Measurements from ENCODE around the gene CDC27. TPM values are rescaled to one million over a fixed set of nuclear protein-coding genes. Genes with fewer than 3 reads are reported as not detected.

The CDC27 gene, protein sequence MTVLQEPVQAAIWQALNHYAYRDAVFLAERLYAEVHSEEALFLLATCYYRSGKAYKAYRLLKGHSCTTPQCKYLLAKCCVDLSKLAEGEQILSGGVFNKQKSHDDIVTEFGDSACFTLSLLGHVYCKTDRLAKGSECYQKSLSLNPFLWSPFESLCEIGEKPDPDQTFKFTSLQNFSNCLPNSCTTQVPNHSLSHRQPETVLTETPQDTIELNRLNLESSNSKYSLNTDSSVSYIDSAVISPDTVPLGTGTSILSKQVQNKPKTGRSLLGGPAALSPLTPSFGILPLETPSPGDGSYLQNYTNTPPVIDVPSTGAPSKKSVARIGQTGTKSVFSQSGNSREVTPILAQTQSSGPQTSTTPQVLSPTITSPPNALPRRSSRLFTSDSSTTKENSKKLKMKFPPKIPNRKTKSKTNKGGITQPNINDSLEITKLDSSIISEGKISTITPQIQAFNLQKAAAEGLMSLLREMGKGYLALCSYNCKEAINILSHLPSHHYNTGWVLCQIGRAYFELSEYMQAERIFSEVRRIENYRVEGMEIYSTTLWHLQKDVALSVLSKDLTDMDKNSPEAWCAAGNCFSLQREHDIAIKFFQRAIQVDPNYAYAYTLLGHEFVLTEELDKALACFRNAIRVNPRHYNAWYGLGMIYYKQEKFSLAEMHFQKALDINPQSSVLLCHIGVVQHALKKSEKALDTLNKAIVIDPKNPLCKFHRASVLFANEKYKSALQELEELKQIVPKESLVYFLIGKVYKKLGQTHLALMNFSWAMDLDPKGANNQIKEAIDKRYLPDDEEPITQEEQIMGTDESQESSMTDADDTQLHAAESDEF
- total RNA-seq = 100 to 1,000 TPM; 124 to 146 TPM

DNA sequence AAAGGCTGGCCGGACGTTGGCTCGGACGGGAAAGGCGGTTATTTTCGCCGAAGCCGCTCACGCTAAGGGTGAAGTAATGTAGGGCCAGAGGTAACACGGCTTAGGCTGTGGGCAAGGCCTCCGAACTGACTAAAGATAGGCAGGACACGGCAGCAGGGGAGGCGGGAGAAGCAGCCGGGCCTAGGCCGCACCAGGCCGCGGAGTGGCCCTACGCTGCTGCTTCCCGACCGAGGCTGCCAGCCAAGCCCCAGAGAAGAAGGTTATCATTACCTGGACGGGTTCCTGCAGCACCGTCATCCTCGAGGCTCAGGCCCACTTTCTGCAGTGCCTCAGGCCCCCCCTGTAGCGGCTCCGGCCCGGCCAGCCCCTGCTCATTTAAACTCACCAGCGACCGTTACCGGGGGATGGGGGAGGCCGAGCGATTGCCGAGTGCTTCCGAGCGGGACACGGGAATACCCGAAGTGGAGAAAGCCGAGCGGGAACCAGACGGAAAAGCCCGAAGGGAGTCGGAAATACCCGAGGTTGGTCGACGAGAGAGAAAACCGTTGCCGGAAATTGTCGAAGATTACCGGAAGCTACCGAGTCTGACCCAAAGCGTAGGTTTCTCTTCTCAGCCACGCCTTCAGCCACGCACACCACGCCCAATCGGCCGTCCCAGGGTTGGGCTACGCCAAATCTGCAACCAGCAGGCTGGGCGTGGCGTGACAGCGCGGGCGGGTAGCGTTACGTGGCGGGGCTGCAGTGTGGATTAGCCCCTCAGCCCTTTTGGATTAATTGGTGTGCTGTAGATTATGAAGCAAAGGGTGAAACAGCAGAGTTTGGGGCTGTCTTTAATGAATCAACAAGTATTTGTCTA is at the start of gene CDC27:
Gene CDC27 (minus strand): TSS at position 420 of the 856 bp plus-strand sequence. CDS start 123 bp downstream, at position 297.
- H3K27me3 Mint-ChIP-seq (ENCODE audit: low read depth) = no peaks in the 10 kb centered on the region
- H3K9me3 Mint-ChIP-seq = no peaks in the 10 kb centered on the region
- H3K27ac Mint-ChIP-seq = peak within 1 kb of the TSS; percentile 99
- H3K4me1 Mint-ChIP-seq (ENCODE audit: low read depth) = peaks cover 40% of the 10 kb centered on the region
- peak; percentile 96 to 98 for ATAC-seq (replicated peaks in 1 of 2)
- DNase-seq = peak; percentile 100
- H3K36me3 Mint-ChIP-seq (ENCODE audit: insufficient read depth in 2 of 2) = peaks cover 2 to 10% of the 10 kb centered on the region in 2 donors
- peak within 1 kb of the TSS; percentile 93 to 96 for H3K4me3 Mint-ChIP-seq

DNA sequence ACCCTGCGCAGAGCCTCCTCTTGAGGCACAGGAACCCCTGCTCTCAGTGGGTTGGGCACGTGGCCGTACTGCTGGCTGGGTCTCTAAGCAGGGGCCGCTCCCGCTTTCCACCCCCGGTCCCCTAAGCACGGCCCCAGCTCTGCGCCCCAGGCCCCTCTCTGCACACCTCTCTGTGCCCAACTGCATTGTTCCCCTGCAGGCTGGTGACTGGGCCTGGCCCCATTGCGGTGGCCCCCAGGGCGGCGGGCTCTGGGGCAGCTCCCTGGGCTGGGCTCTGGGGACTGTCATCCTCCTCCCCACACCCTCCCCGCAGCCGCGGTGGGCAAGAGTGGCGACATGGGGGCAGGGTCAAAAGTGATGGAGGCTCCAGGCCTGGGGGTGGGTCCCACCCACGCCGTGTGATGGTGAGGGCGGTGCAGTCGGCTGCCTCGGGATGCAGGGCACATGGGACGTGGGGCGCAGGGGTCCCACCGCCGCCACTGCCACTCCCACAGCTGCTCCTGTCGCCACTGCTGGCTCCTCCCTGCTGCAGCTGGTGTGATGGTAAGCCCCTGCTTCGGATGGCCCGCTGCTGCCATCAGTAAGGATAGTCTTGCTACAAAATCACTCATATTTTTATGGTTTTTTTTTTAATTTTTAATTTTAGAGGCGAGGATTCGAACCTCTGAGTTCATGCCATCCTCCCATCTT is 49.4 kb upstream of the CDC27 start:
- Mint-ChIP-seq H3K4me1 (ENCODE audit: low read depth) (peaks cover 12% of the 10 kb centered on the region), H3K27me3 (ENCODE audit: low read depth) (peaks cover 6% of the 10 kb centered on the region), H3K36me3 (ENCODE audit: insufficient read depth in 2 of 2) (no peaks in the 10 kb centered on the region), H3K27ac (no peak overlapping the region), H3K9me3 (no peaks in the 10 kb centered on the region), H3K4me3 (no peak overlapping the region)
- ATAC-seq (replicated peaks in 1 of 2) (no peak), DNase-seq (no peak)

DNA sequence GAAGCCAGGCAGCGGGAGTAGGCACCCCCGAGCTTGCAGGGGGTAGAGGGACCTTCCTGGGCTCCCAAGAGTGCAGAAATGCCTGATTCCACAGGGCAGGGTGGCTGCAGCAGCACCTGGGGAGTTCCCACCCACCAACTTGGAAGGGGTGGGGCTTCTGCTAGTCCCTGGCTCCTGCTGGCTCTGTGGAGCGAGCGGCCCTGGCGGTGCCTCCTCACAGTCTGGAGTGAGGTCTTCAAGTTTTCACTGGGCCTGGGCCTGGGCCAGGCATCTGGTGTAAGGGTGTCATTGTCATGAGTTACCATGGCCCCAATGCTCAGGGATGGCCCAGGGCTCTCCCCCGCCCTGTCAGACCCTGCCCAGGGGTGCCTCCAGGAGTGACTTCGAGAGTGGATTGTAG is 48.7 kb upstream of the CDC27 start:
- no peak overlapping the region for H3K4me3 Mint-ChIP-seq
- H3K9me3 Mint-ChIP-seq = no peaks in the 10 kb centered on the region
- DNase-seq = no peak
- H3K4me1 Mint-ChIP-seq (ENCODE audit: low read depth) = peaks cover 12% of the 10 kb centered on the region
- H3K27ac Mint-ChIP-seq = no peak overlapping the region
- ATAC-seq (replicated peaks in 1 of 2) = no peak
- H3K27me3 Mint-ChIP-seq (ENCODE audit: low read depth) = peaks cover 6% of the 10 kb centered on the region
- H3K36me3 Mint-ChIP-seq (ENCODE audit: insufficient read depth in 2 of 2) = no peaks in the 10 kb centered on the region

DNA sequence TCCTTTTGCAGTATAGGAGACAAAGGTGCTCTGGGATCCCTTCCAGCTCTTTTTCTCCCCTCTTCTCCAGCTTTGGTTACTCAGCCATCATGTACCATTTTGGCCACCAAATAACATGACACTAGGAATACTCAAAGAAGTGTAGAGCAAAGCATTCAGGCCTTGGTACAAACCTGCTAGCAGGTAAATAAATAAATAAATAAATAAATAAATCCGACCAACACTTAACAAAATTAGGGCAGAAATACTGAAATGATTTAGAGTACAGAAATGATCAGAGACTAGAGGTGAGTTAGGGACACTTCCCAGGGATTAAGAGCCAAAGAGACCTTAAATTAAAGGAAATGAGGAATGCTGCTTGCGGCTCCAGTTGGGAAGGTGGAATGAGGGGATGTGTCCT is 46.8 kb upstream of the CDC27 start:
- Mint-ChIP-seq H3K9me3 (no peaks in the 10 kb centered on the region), H3K4me3 (no peak overlapping the region), H3K27ac (no peak overlapping the region), H3K4me1 (ENCODE audit: low read depth) (peaks cover 12% of the 10 kb centered on the region), H3K36me3 (ENCODE audit: insufficient read depth in 2 of 2) (no peaks in the 10 kb centered on the region), H3K27me3 (ENCODE audit: low read depth) (peaks cover 6% of the 10 kb centered on the region)
- ATAC-seq (replicated peaks in 1 of 2) = no peak
- no peak for DNase-seq

DNA sequence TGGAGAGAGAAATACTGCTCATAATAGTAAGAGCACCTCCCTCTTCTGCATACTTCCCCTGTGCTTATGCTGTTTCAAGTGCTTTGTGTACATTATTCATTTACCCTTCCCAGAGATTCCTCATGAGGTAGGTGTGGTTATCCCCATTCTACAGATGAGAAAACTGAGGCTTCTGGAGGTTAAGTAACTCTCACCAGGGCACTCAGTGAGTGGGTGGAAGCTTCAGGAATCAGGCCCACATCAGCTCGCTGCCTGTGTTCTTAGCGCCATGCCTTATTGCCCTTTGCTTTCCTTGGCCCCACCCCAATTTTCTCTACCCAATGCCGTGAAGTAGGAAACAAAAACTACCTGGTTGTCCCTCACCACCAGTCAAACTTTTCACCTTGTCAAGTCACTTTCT is 46.4 kb upstream of the CDC27 start:
- H3K36me3 Mint-ChIP-seq (ENCODE audit: insufficient read depth in 2 of 2) = no peaks in the 10 kb centered on the region
- H3K27ac Mint-ChIP-seq = no peak overlapping the region
- H3K27me3 Mint-ChIP-seq (ENCODE audit: low read depth) = peaks cover 10% of the 10 kb centered on the region
- H3K4me3 Mint-ChIP-seq = no peak overlapping the region
- DNase-seq (no peak), ATAC-seq (replicated peaks in 1 of 2) (no peak)
- H3K9me3 Mint-ChIP-seq = no peaks in the 10 kb centered on the region
- H3K4me1 Mint-ChIP-seq (ENCODE audit: low read depth) = peaks cover 8% of the 10 kb centered on the region

DNA sequence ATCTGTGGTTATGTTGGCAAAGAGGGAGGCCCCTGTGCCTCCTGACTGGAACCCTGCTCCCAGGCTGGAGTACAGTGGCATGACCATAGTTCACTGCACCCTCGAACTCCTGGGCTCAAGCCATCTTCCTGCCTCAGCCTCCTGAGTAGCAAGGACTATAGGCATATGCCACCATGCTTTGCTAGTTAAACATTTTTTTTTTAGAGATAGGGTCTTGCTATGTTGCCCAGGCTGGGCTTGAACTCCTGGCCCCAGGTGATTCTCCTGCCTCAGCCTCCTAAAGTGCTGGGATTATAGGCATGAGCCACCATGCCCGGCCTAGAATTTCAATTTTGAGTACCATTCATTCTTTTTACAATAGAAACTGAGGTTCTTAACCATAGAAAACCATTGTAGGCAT is 43.4 kb upstream of the CDC27 start:
- Mint-ChIP-seq H3K4me3 (no peak overlapping the region), H3K27me3 (ENCODE audit: low read depth) (peaks cover 22% of the 10 kb centered on the region), H3K36me3 (ENCODE audit: insufficient read depth in 2 of 2) (no peaks in the 10 kb centered on the region), H3K4me1 (ENCODE audit: low read depth) (peaks cover 12% of the 10 kb centered on the region), H3K9me3 (no peaks in the 10 kb centered on the region), H3K27ac (no peak overlapping the region)
- ATAC-seq (replicated peaks in 1 of 2) = no peak
- no peak for DNase-seq

DNA sequence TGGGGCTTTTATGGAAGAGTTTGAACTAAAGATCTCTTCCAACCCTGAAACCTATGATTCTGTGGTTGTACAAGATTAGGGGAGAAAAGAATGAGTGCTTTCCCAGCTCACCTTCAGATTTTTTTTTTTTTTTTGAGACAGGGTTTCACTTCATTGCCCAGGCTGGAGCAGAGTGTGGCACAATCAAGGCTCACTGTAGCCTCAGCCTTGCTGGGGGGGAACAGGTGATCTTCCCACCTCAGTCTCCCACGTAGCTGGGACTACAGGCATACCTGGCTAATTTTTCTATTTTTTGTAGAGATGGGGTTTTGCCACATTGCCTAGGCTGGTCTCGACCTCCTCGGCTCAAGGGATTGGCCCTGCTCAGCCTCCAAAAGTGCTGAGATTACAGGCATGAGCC is 42.8 kb upstream of the CDC27 start:
- no peak for ATAC-seq (replicated peaks in 1 of 2)
- no peak for DNase-seq
- Mint-ChIP-seq H3K4me1 (ENCODE audit: low read depth) (peaks cover 12% of the 10 kb centered on the region), H3K27me3 (ENCODE audit: low read depth) (peaks cover 22% of the 10 kb centered on the region), H3K36me3 (ENCODE audit: insufficient read depth in 2 of 2) (no peaks in the 10 kb centered on the region), H3K27ac (no peak overlapping the region), H3K9me3 (no peaks in the 10 kb centered on the region), H3K4me3 (no peak overlapping the region)

DNA sequence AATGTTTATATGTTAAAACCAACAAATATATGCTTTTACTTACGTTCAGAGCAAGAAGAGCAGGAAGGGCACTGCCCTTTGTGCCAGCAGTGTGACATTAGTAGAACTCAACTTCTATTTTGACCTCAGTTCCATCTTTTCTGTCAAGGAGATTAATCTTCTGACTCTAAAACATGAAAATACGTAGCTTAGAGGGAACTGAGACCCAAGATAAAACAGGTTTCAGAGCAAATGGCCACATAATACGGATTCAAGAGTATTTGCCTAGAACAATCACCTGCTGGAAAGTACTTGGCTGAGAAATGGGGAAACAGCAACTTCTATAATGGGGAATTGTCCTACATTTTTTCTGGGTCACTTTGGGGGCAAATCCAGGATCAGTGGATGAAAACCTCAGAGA is 42.2 kb upstream of the CDC27 start:
- no peak for ATAC-seq (replicated peaks in 1 of 2)
- no peaks in the 10 kb centered on the region for H3K36me3 Mint-ChIP-seq (ENCODE audit: insufficient read depth in 2 of 2)
- peaks cover 22% of the 10 kb centered on the region for H3K27me3 Mint-ChIP-seq (ENCODE audit: low read depth)
- no peaks in the 10 kb centered on the region for H3K9me3 Mint-ChIP-seq
- no peak for DNase-seq
- peaks cover 12% of the 10 kb centered on the region for H3K4me1 Mint-ChIP-seq (ENCODE audit: low read depth)
- H3K27ac Mint-ChIP-seq = no peak overlapping the region
- no peak overlapping the region for H3K4me3 Mint-ChIP-seq

DNA sequence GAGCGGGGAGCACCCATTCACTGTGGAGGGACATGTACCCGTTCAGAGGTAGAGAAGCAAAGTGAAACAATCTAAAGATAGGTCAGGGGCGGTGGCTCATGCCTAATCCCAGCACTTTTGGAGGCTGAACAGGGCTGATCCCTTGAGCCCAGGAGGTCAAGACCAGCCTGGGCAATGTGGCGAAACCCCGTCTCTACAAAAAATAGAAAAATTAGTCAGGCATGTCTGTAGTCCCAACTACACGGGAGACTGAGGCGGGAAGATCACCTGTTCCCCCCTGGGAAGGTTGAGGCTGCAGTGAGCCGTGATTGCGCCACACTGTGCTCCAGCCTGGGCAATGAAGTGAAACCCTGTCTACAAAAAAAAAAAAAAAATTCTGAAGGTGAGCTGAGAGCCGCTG is 41.8 kb upstream of the CDC27 start:
- DNase-seq (no peak), ATAC-seq (replicated peaks in 1 of 2) (no peak)
- Mint-ChIP-seq H3K36me3 (ENCODE audit: insufficient read depth in 2 of 2) (no peaks in the 10 kb centered on the region), H3K4me1 (ENCODE audit: low read depth) (peaks cover 12% of the 10 kb centered on the region), H3K27me3 (ENCODE audit: low read depth) (peaks cover 22% of the 10 kb centered on the region), H3K27ac (no peak overlapping the region), H3K9me3 (no peaks in the 10 kb centered on the region), H3K4me3 (no peak overlapping the region)

DNA sequence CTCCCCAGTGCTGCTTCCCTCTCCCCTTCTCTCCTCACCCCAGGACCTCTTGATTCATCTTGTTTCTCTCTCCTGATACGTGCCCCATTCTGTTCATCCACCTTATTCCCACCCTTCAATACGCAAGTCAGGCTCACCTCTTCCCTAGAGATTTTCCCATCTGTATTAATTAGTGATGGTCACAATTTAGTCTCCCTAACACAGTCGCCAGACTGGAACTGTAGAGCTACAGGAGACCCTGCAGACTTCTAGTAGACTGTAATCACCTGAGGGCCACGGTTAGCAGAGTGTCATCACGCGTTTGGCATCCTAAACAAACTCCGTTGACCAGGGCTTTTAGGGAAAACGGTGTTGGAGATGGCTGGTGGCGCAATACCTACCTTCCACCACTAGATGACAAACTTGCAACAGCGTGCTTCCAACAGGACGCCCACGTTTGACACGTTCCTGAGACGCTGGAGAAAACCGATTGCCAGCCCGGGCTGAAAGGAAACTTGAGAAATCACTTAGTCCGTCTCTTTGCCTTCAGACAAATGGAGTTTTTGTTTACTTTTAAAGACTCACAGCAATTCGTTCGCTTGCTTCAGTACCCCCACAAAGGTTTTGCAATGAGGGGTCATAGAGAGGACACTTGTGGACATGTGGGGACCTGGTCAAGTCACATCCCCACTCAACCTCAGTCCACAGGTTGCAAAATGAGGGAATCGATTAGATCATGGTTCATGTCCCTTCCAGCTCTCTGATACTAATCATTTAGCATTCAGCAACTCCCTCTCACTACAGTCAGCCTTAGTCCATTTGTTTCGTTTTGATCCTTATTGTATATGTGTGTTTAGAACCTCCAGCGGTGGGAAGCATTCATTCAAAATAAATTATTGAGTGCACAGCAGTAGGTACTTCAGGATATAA is 40.7 kb upstream of the CDC27 start:
- Mint-ChIP-seq H3K4me1 (ENCODE audit: low read depth) (peaks cover 12% of the 10 kb centered on the region), H3K27ac (no peak overlapping the region), H3K9me3 (no peaks in the 10 kb centered on the region), H3K27me3 (ENCODE audit: low read depth) (peaks cover 22% of the 10 kb centered on the region), H3K36me3 (ENCODE audit: insufficient read depth in 2 of 2) (no peaks in the 10 kb centered on the region), H3K4me3 (peak overlapping the region; percentile 49 to 71)
- peak; percentile 73 to 78 for DNase-seq
- peak; percentile 83 to 84 for ATAC-seq (replicated peaks in 1 of 2)

DNA sequence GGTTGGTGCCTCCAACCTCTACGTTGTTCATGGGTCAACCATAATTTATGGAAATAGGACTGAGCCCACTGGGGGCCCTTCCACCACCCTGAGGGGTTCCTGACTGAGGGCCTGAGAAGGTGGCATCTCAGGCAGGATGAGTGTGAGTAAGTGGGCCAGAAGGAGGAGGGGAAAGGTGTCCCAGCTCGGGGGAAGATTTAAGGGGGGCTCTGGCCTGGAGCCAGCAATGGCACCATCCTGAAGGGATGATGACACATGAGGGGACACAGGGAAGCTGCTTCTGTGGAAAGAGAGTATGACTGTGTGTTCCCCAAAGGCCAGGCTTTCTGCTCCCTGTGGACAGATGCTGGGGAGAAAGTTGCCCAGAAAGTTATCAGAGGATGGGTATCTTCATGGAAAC is 38.8 kb upstream of the CDC27 start:
- Mint-ChIP-seq H3K36me3 (ENCODE audit: insufficient read depth in 2 of 2) (peaks cover 0 to 1% of the 10 kb centered on the region in 2 donors), H3K27me3 (ENCODE audit: low read depth) (peaks cover 22% of the 10 kb centered on the region)
- no peak for ATAC-seq (replicated peaks in 1 of 2)

More for the DNA sequence above, 38.8 kb upstream of the CDC27 start:
- H3K4me1 Mint-ChIP-seq (ENCODE audit: low read depth) = peaks cover 12% of the 10 kb centered on the region
- H3K9me3 Mint-ChIP-seq = peaks cover 0 to 3% of the 10 kb centered on the region in 2 donors
- H3K27ac Mint-ChIP-seq = no peak overlapping the region
- H3K4me3 Mint-ChIP-seq = no peak overlapping the region
- no peak for DNase-seq
